Measurements from ENCODE around the gene SLX4. TPM values are rescaled to one million over a fixed set of nuclear protein-coding genes. Genes with fewer than 3 reads are reported as not detected.
"Not testable (repeated sequence)": the region's sequence is repeated elsewhere in the genome, so short reads cannot be mapped to it uniquely, and the experiment has no call there.

The SLX4 gene
- total RNA-seq, 1 donor from 2014 or later: 1.3 TPM

- no peak for FAIRE-seq
- peak; percentile 15 for DNase-seq (ENCODE audit: low read depth)
Observed at GRCh38 chr16:3610698-3611145, 684 bp downstream of the SLX4 start.

GRCh38 chr16:3609895-3610697 is 1.3 kb downstream of the SLX4 start:
- no peaks in the 10 kb centered on the region for H3K27me3 ChIP-seq (ENCODE audit: control insufficient read depth, insufficient read depth, low read length)
- peaks cover under 1% of the 10 kb centered on the region for H3K36me3 ChIP-seq (ENCODE audit: control insufficient read depth, insufficient read depth, low read length)
- DNase-seq (ENCODE audit: low read depth) (peak; percentile 2), FAIRE-seq (no peak)
- no peak for TF ChIP-seq CTCF (IDR thresholded peaks at IDR 0.05; ENCODE audit: insufficient read depth, low read length, severe bottlenecking)
- H3K4me3 ChIP-seq (ENCODE audit: low read depth, low read length): no peak overlapping the region

More at GRCh38 chr16:3610698-3611145, 684 bp downstream of the SLX4 start:
- peak overlapping the region; percentile 86 for H3K4me3 ChIP-seq (ENCODE audit: low read depth, low read length)
- H3K27me3 ChIP-seq (ENCODE audit: control insufficient read depth, insufficient read depth, low read length): no peaks in the 10 kb centered on the region
- peaks cover 2% of the 10 kb centered on the region for H3K36me3 ChIP-seq (ENCODE audit: control insufficient read depth, insufficient read depth, low read length)
- TF ChIP-seq CTCF (IDR thresholded peaks at IDR 0.05; ENCODE audit: insufficient read depth, low read length, severe bottlenecking): no peak

GRCh38 chr16:3608976-3609375 is 2.4 kb downstream of the SLX4 start:
- not testable (repeated sequence) for FAIRE-seq; H3K36me3 ChIP-seq (ENCODE audit: control insufficient read depth, insufficient read depth, low read length); H3K4me3 ChIP-seq (ENCODE audit: low read depth, low read length); H3K27me3 ChIP-seq (ENCODE audit: control insufficient read depth, insufficient read depth, low read length); DNase-seq (ENCODE audit: low read depth)

GRCh38 chr16:3608069-3608468 is 3.3 kb downstream of the SLX4 start:
- H3K4me3 ChIP-seq (ENCODE audit: low read depth, low read length): no peak overlapping the region
- DNase-seq (ENCODE audit: low read depth) (no peak), FAIRE-seq (no peak)
- no peak for TF ChIP-seq CTCF (IDR thresholded peaks at IDR 0.05; ENCODE audit: insufficient read depth, low read length, severe bottlenecking)
- no peaks in the 10 kb centered on the region for H3K36me3 ChIP-seq (ENCODE audit: control insufficient read depth, insufficient read depth, low read length)
- H3K27me3 ChIP-seq (ENCODE audit: control insufficient read depth, insufficient read depth, low read length): no peaks in the 10 kb centered on the region

GRCh38 chr16:3607634-3608033 is 3.8 kb downstream of the SLX4 start:
- DNase-seq (ENCODE audit: low read depth) (no peak), FAIRE-seq (no peak)
- no peak for TF ChIP-seq CTCF (IDR thresholded peaks at IDR 0.05; ENCODE audit: insufficient read depth, low read length, severe bottlenecking)
- H3K27me3 ChIP-seq (ENCODE audit: control insufficient read depth, insufficient read depth, low read length): no peaks in the 10 kb centered on the region
- H3K36me3 ChIP-seq (ENCODE audit: control insufficient read depth, insufficient read depth, low read length): no peaks in the 10 kb centered on the region
- H3K4me3 ChIP-seq (ENCODE audit: low read depth, low read length): no peak overlapping the region

- H3K27me3 ChIP-seq (ENCODE audit: control insufficient read depth, insufficient read depth, low read length): no peaks in the 10 kb centered on the region
- H3K36me3 ChIP-seq (ENCODE audit: control insufficient read depth, insufficient read depth, low read length): no peaks in the 10 kb centered on the region
- no peak overlapping the region for H3K4me3 ChIP-seq (ENCODE audit: low read depth, low read length)
- DNase-seq (ENCODE audit: low read depth): no peak
- FAIRE-seq: no peak
- no peak for TF ChIP-seq CTCF (IDR thresholded peaks at IDR 0.05; ENCODE audit: insufficient read depth, low read length, severe bottlenecking)
Observed at GRCh38 chr16:3607161-3607560, 4.2 kb downstream of the SLX4 start.
